ENCODE data around the gene BPIFA1.
A peak's percentile ranks its signal among the peaks of the same experiment; 100 is the strongest.

BPIFA1 gene

GRCh38 chr20:33235696-33236095, at the start of gene BPIFA1:
BPIFA1 (plus strand) TSS chr20:33235996; CDS start chr20:33237712, 1,716 bp downstream.
- DNase-seq (ENCODE audit: low spot score), result no peak

GRCh38 chr20:33187491-33187890, 48.3 kb upstream of the BPIFA1 start:
- no peak for DNase-seq (ENCODE audit: low spot score)

GRCh38 chr20:33188421-33188820, 47.4 kb upstream of the BPIFA1 start:
- DNase-seq (ENCODE audit: low spot score), result no peak

GRCh38 chr20:33191484-33191883, 44.3 kb upstream of the BPIFA1 start:
- DNase-seq (ENCODE audit: low spot score), result no peak

GRCh38 chr20:33191955-33192354, 43.8 kb upstream of the BPIFA1 start:
- DNase-seq (ENCODE audit: low spot score), result no peak

- no peak for DNase-seq (ENCODE audit: low spot score)
Observed at GRCh38 chr20:33192912-33193501, 42.8 kb upstream of the BPIFA1 start.

GRCh38 chr20:33199026-33199425, 36.8 kb upstream of the BPIFA1 start:
- DNase-seq (ENCODE audit: low spot score), result no peak

- DNase-seq (ENCODE audit: low spot score), result no peak
Observed at GRCh38 chr20:33202451-33202850, 33.3 kb upstream of the BPIFA1 start.

GRCh38 chr20:33203444-33203843, 32.4 kb upstream of the BPIFA1 start:
- DNase-seq (ENCODE audit: low spot score), result no peak

- no peak for DNase-seq (ENCODE audit: low spot score)
Observed at GRCh38 chr20:33209789-33210188, 26.0 kb upstream of the BPIFA1 start.

GRCh38 chr20:33210371-33210770, 25.4 kb upstream of the BPIFA1 start:
- no peak for DNase-seq (ENCODE audit: low spot score)

GRCh38 chr20:33211817-33212424, 23.9 kb upstream of the BPIFA1 start:
- peak; percentile 12 for DNase-seq (ENCODE audit: low spot score)

GRCh38 chr20:33217052-33217451, 18.7 kb upstream of the BPIFA1 start, which contains the start of gene BPIFA3:
BPIFA3 (plus strand) TSS chr20:33217352; CDS start chr20:33217537, 185 bp downstream.
- no peak for DNase-seq (ENCODE audit: low spot score)

GRCh38 chr20:33224399-33224798, 11.4 kb upstream of the BPIFA1 start:
- no peak for DNase-seq (ENCODE audit: low spot score)

GRCh38 chr20:33229843-33230242, 6.0 kb upstream of the BPIFA1 start:
- no peak for DNase-seq (ENCODE audit: low spot score)

- DNase-seq (ENCODE audit: low spot score), result no peak
Observed at GRCh38 chr20:33231237-33231636, 4.6 kb upstream of the BPIFA1 start.

GRCh38 chr20:33232486-33233072, 3.2 kb upstream of the BPIFA1 start:
- DNase-seq (ENCODE audit: low spot score), result no peak

- no peak for DNase-seq (ENCODE audit: low spot score)
Observed at GRCh38 chr20:33233129-33233774, 2.5 kb upstream of the BPIFA1 start.

- DNase-seq (ENCODE audit: low spot score), result no peak
Observed at GRCh38 chr20:33234050-33234449, 1.7 kb upstream of the BPIFA1 start.

GRCh38 chr20:33236351-33236750, 555 bp downstream of the BPIFA1 start:
- DNase-seq (ENCODE audit: low spot score), result no peak

- no peak for DNase-seq (ENCODE audit: low spot score)
Observed at GRCh38 chr20:33237989-33238388, 2.2 kb downstream of the BPIFA1 start.

GRCh38 chr20:33239418-33239817, 3.6 kb downstream of the BPIFA1 start:
- no peak for DNase-seq (ENCODE audit: low spot score)

All from CD4-positive, alpha-beta T cell treated with Interleukin-6 at 100 ng/mL for 8 hours (primary cell).